Stomach (tissue), 9 donors: Measurements from ENCODE around the gene ADI1. TPM values are rescaled to one million over a fixed set of nuclear protein-coding genes. Genes with fewer than 3 reads are reported as not detected.
"Not testable (repeated sequence)": the region's sequence is repeated elsewhere in the genome, so short reads cannot be mapped to it uniquely, and the experiment has no call there.

Source experiments
- DNase-seq, 2 donors: peaks; one replicate each; pipeline versions ENCODE4 v3.0.0 to v3.0.0-alpha.2; 2013 to 2019
- H3K27ac ChIP-seq, 5 donors: fragments of 200-600 bp in 4 of 5; sonication (generic) in 4 of 5; one replicate each; pipeline ENCODE4 v1.5.1; 2013 to 2019; ENCODE audit warnings: mild to moderate bottlenecking in 1 of 5, moderate library complexity in 1 of 5
- H3K27me3 ChIP-seq, 3 donors: fragments of 200-600 bp; sonication (generic); one replicate each; pipeline ENCODE4 v1.5.1; 2017 to 2019; ENCODE audit warnings: mixed run types in 1 of 3
- H3K36me3 ChIP-seq, 4 donors: fragments of 200-600 bp; sonication (generic); 1 replicate in 3 of 4; 2 replicates in 1 of 4; pipeline ENCODE4 v1.5.1; 2016 to 2019
- H3K4me1 ChIP-seq, 4 donors: fragments of 200-600 bp; sonication (generic); one replicate each; pipeline ENCODE4 v1.5.1; 2016 to 2019
- H3K4me3 ChIP-seq, 4 donors: fragments of 200-600 bp; sonication (generic) in 3 of 4; one replicate each; pipeline ENCODE4 v1.5.1; 2016 to 2019; ENCODE audit warnings: mild to moderate bottlenecking in 1 of 4
- H3K9me3 ChIP-seq, 4 donors: fragments of 200-600 bp; sonication (generic); one replicate each; pipeline ENCODE4 v1.5.1; 2016 to 2019
- EP300 ChIP-seq: sonication (generic); formaldehyde crosslinking; IDR thresholded peaks from one replicate; pipeline ENCODE4 v1.6.1; 2017; ENCODE audit warnings: antibody characterized with exemption
- POLR2A ChIP-seq, 4 donors: fragments of 450-650 bp; IDR thresholded peaks; one replicate each; pipeline ENCODE4 v1.6.1; 2016; ENCODE audit warnings: antibody characterized with exemption in 4 of 4, control low read depth in 2 of 4, mild to moderate bottlenecking in 1 of 4, moderate library complexity in 1 of 4
- POLR2AphosphoS5 ChIP-seq, 3 donors: sonication (generic); formaldehyde crosslinking; IDR thresholded peaks; one replicate each; pipeline ENCODE4 v1.6.1; 2016; ENCODE audit warnings: antibody characterized with exemption in 3 of 3
- WGBS, 5 donors: extraction: QIAGEN DNeasy Blood & Tissue Kit in 3 of 5; methylation state at CpG; one replicate each; pipeline versions ENCODE4 v1.1.5 to v1.1.7; 2013 to 2018; 5-methylcytosine and 5-hydroxymethylcytosine counted together
- intact Hi-C: fragments of 100-400 bp; cut with DNase I; formaldehyde crosslinking; loops from one replicate; pipeline ENCODE4 v1.15.1; 2023; ENCODE audit warnings: low total_unique reads
- polyA plus RNA-seq, 3 donors: library from polyadenylated mRNA; stranded (reverse); fragments of 200-250 nt; gene quantifications; one replicate each; pipeline ENCODE4 v1.2.3, GENCODE V29; 2013
- total RNA-seq, 5 donors: library from RNA; depleted of rRNA; stranded (reverse); fragments of >200 nt; gene quantifications; one replicate each; pipeline versions ENCODE4 v1.1.0 to v1.2.3, GENCODE V29; 2014 to 2016
- TF ChIP-seq, protein P1 (sequence below), 7 experiments: fragments of 450-650 bp in 4 of 7; fragments of 200-600 bp in 3 of 7; sonication (generic) in 3 of 7; IDR thresholded peaks; one replicate each; pipeline ENCODE4 v1.5.1; 2016 to 2019; ENCODE audit warnings: antibody characterized with exemption in 7 of 7, control low read depth in 2 of 7, mild to moderate bottlenecking in 1 of 7
- donor health status: healthy with polysubstance abuse.
- donor health status: Bipolar disorder and iron deficiency.
- donor health status: healthy.

ADI1 gene
- total and polyA plus RNA-seq, 8 donors = 25.1 to 124 (median 67.5) TPM

DNA sequence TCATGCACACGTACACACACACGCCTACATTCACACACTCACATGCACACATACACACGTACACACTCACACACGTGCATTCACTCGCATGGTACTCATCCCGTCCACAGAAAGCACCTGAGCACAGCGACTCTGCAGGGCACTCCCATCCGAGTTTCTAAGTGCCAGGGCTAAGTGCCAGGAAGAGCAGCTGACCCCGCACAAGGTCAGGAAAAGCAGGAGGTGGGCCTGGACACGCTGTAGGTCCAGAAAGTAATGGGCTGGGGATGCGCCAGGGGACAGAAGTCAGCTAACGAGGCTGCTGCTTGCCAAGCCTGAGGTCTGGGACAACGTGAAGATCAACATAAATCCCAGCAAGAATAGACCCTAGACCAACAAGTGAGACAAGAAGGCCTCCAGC lies 15.8 kb downstream of the ADI1 start:
- Histone ChIP-seq H3K27ac (no peak overlapping the region), H3K36me3 (peaks cover 30 to 96% (median 73%) of the 10 kb centered on the region in 4 donors), H3K27me3 (no peaks in the 10 kb centered on the region), H3K9me3 (no peaks in the 10 kb centered on the region), H3K4me3 (no peak overlapping the region), H3K4me1 (peaks cover 0 to 12% (median 0%) of the 10 kb centered on the region in 4 donors)
- no peak for TF ChIP-seq POLR2A (IDR thresholded peaks at IDR 0.05)
- no peak for TF ChIP-seq EP300
- TF ChIP-seq, protein P1, sequence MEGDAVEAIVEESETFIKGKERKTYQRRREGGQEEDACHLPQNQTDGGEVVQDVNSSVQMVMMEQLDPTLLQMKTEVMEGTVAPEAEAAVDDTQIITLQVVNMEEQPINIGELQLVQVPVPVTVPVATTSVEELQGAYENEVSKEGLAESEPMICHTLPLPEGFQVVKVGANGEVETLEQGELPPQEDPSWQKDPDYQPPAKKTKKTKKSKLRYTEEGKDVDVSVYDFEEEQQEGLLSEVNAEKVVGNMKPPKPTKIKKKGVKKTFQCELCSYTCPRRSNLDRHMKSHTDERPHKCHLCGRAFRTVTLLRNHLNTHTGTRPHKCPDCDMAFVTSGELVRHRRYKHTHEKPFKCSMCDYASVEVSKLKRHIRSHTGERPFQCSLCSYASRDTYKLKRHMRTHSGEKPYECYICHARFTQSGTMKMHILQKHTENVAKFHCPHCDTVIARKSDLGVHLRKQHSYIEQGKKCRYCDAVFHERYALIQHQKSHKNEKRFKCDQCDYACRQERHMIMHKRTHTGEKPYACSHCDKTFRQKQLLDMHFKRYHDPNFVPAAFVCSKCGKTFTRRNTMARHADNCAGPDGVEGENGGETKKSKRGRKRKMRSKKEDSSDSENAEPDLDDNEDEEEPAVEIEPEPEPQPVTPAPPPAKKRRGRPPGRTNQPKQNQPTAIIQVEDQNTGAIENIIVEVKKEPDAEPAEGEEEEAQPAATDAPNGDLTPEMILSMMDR (IDR thresholded peaks at IDR 0.05) = no peak
- TF ChIP-seq POLR2AphosphoS5 (IDR thresholded peaks at IDR 0.05) = no peak
- DNase-seq = no peak
- 85 to 93% (median 91%) methylated on average over 13 of the region's 13 CpGs for WGBS, 5 donors
- intact Hi-C loops = no loop called here

GRCh38 chr2:3503046-3503445 lies 16.3 kb downstream of the ADI1 start:
- TF ChIP-seq POLR2AphosphoS5 (IDR thresholded peaks at IDR 0.05) (no peak), POLR2A (IDR thresholded peaks at IDR 0.05) (no peak)
- H3K9me3 ChIP-seq = no peaks in the 10 kb centered on the region
- H3K36me3 ChIP-seq = peaks cover 34 to 98% (median 75%) of the 10 kb centered on the region in 4 donors
- intact Hi-C loops = no loop called here
- peaks cover 0 to 12% (median 0%) of the 10 kb centered on the region in 4 donors for H3K4me1 ChIP-seq
- 90 to 97% (median 93%) methylated on average over 14 of the region's 14 CpGs for WGBS, 5 donors
- H3K27ac ChIP-seq = no peak overlapping the region
- DNase-seq = no peak
- H3K4me3 ChIP-seq = no peak overlapping the region
- H3K27me3 ChIP-seq = no peaks in the 10 kb centered on the region

DNA sequence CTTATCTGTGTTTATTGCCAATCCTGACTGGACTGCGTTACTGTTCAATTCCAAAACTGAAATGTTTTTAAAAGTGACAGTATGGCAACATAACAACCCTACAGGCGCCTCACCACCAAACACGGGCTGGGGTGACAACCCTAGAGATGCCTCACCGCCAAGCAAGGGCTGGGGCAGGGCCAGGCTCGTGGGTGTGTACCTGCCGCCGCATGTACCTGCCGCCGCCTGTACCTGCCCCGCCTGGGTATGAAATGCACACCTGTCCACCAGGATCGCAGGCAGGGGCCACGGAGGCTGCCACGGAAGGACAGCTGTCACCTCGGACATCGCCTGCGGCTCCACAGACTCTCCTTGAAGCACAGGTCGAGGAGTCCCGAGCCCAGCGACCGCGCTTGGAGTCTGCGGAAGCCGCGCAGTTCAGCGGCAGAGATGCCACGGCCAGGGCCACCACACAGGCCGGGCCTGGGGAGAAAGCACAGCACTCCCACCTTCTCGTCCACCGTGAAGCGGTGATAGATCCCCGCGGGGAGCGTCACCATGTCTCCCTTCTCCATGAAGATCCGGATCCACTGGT lies 18.9 kb downstream of the ADI1 start:
- no peak for DNase-seq

GRCh38 chr2:3498783-3499394 lies 20.4 kb downstream of the ADI1 start:
- no peak for DNase-seq
- H3K36me3 ChIP-seq = peaks cover 45 to 90% (median 87%) of the 10 kb centered on the region in 4 donors
- H3K27me3 ChIP-seq = no peaks in the 10 kb centered on the region
- 90 to 96% (median 93%) methylated on average over 18 of the region's 18 CpGs for WGBS, 5 donors
- TF ChIP-seq, protein P1 (IDR thresholded peaks at IDR 0.05) = no peak
- TF ChIP-seq POLR2A (IDR thresholded peaks at IDR 0.05) (no peak), EP300 (no peak), POLR2AphosphoS5 (IDR thresholded peaks at IDR 0.05) (no peak)
- H3K27ac ChIP-seq = no peak overlapping the region
- no peaks in the 10 kb centered on the region for H3K9me3 ChIP-seq
- intact Hi-C loops = no loop called here
- no peak overlapping the region for H3K4me3 ChIP-seq
- H3K4me1 ChIP-seq = peaks cover 0 to 5% (median under 1%) of the 10 kb centered on the region in 4 donors

More for the DNA sequence above, 18.9 kb downstream of the ADI1 start:
- H3K27ac ChIP-seq = no peak overlapping the region
- no peak overlapping the region for H3K4me3 ChIP-seq
- no peak for TF ChIP-seq EP300
- TF ChIP-seq, protein P1 (IDR thresholded peaks at IDR 0.05) = no peak
- no peak for TF ChIP-seq POLR2A (IDR thresholded peaks at IDR 0.05)
- TF ChIP-seq POLR2AphosphoS5 (IDR thresholded peaks at IDR 0.05) = no peak
- H3K36me3 ChIP-seq = peaks cover 47 to 99% (median 96%) of the 10 kb centered on the region in 4 donors
- intact Hi-C loops = no loop called here
- no peaks in the 10 kb centered on the region for H3K9me3 ChIP-seq
- WGBS, 5 donors = 89 to 93% (median 91%) methylated on average over 15 to 34 of the region's 34 CpGs
- H3K27me3 ChIP-seq = no peaks in the 10 kb centered on the region
- peaks cover 0 to 2% (median 0%) of the 10 kb centered on the region in 4 donors for H3K4me1 ChIP-seq

DNA sequence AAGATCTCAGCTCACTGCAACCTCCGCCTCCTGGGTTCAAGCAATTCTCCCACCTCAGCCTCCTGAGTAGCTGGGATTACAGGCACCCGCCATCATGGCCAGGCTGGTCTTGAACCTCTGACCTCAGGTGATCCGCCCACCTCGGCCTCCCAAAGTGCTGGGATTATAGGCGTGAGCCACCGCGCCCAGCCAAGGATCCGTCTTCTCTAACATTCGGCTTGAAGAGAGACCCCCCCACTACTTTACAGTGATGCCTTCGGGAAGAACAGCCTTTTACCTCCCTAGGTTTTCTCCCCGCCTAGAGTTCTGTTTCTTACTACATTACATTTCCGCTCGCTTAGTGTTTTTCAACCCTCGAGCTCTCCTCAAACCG lies 22.6 kb downstream of the ADI1 start:
- H3K4me3 ChIP-seq, H3K9me3 ChIP-seq, H3K27ac ChIP-seq, DNase-seq, intact Hi-C loops, H3K27me3 ChIP-seq: not testable (repeated sequence)
- 91 to 98% (median 95%) methylated on average over 15 of the region's 15 CpGs for WGBS, 5 donors
- peaks cover 37 to 69% (median 69%) of the 10 kb centered on the region in 4 donors for H3K36me3 ChIP-seq
- peaks cover 0 to 15% (median 7%) of the 10 kb centered on the region in 4 donors for H3K4me1 ChIP-seq
